ENCODE measurements around the gene ANKLE2. TPM values are rescaled to one million over a fixed set of nuclear protein-coding genes. Genes with fewer than 3 reads are reported as not detected.

The ANKLE2 gene
- total and polyA plus RNA-seq, 3 donors from 2014 or later = 103 to 204 (median 120) TPM

GRCh38 chr12:132735496-132735895 is 26.1 kb downstream of the ANKLE2 start:
- no peaks in the 10 kb centered on the region for H3K9me3 ChIP-seq
- intact Hi-C loops (cut with DNase I; ENCODE audit: low total_unique reads) = no loop called here
- H3K36me3 ChIP-seq (ENCODE audit: low read depth, missing control alignments) = no peaks in the 10 kb centered on the region
- no peaks in the 10 kb centered on the region for H3K4me1 ChIP-seq
- H3K4me3 ChIP-seq = no peak overlapping the region
- WGBS, 2 donors = 88 to 89% methylated on average over 19 to 20 of the region's 20 CpGs
- TF ChIP-seq POLR2A (IDR thresholded peaks at IDR 0.05) = no peak
- no peak for TF ChIP-seq CTCF (IDR thresholded peaks at IDR 0.05)
- H3K27ac ChIP-seq = no peak overlapping the region
- no peak for DNase-seq
- H3K27me3 ChIP-seq = no peaks in the 10 kb centered on the region

- 83 to 86% methylated on average over 10 of the region's 10 CpGs for WGBS, 2 donors
- DNase-seq = no peak
- Histone ChIP-seq H3K9me3 (no peaks in the 10 kb centered on the region), H3K4me1 (no peaks in the 10 kb centered on the region), H3K27ac (no peak overlapping the region), H3K36me3 (ENCODE audit: low read depth, missing control alignments) (no peaks in the 10 kb centered on the region), H3K4me3 (no peak overlapping the region), H3K27me3 (no peaks in the 10 kb centered on the region)
- no peak for TF ChIP-seq CTCF (IDR thresholded peaks at IDR 0.05)
- no peak for TF ChIP-seq POLR2A (IDR thresholded peaks at IDR 0.05)
- intact Hi-C loops (cut with DNase I; ENCODE audit: low total_unique reads) = no loop called here
Observed at GRCh38 chr12:132734206-132734605, 27.4 kb downstream of the ANKLE2 start.

GRCh38 chr12:132731574-132731973 is 30.1 kb downstream of the ANKLE2 start:
- DNase-seq = no peak
- 91 to 92% methylated on average over 17 of the region's 17 CpGs for WGBS, 2 donors
- Histone ChIP-seq H3K27ac (no peak overlapping the region), H3K27me3 (no peaks in the 10 kb centered on the region), H3K4me1 (no peaks in the 10 kb centered on the region), H3K36me3 (ENCODE audit: low read depth, missing control alignments) (no peaks in the 10 kb centered on the region), H3K4me3 (no peak overlapping the region), H3K9me3 (no peaks in the 10 kb centered on the region)
- intact Hi-C loops (cut with DNase I; ENCODE audit: low total_unique reads) = no loop called here
- TF ChIP-seq POLR2A (IDR thresholded peaks at IDR 0.05) (no peak), CTCF (IDR thresholded peaks at IDR 0.05) (no peak)

GRCh38 chr12:132730353-132730752 is 31.3 kb downstream of the ANKLE2 start:
- DNase-seq = no peak
- 86 to 94% methylated on average over 6 to 11 of the region's 11 CpGs for WGBS, 2 donors
- H3K4me3 ChIP-seq = no peak overlapping the region
- H3K4me1 ChIP-seq = no peaks in the 10 kb centered on the region
- no peaks in the 10 kb centered on the region for H3K9me3 ChIP-seq
- TF ChIP-seq CTCF (IDR thresholded peaks at IDR 0.05) (no peak), POLR2A (IDR thresholded peaks at IDR 0.05) (no peak)
- H3K36me3 ChIP-seq (ENCODE audit: low read depth, missing control alignments) = no peaks in the 10 kb centered on the region
- no peaks in the 10 kb centered on the region for H3K27me3 ChIP-seq
- no peak overlapping the region for H3K27ac ChIP-seq
- intact Hi-C loops (cut with DNase I; ENCODE audit: low total_unique reads) = no loop called here

GRCh38 chr12:132729541-132730320 is 31.9 kb downstream of the ANKLE2 start:
- Histone ChIP-seq H3K36me3 (ENCODE audit: low read depth, missing control alignments) (no peaks in the 10 kb centered on the region), H3K4me3 (no peak overlapping the region), H3K4me1 (no peaks in the 10 kb centered on the region), H3K9me3 (no peaks in the 10 kb centered on the region), H3K27me3 (no peaks in the 10 kb centered on the region), H3K27ac (no peak overlapping the region)
- intact Hi-C loops (cut with DNase I; ENCODE audit: low total_unique reads) = no loop called here
- no peak for DNase-seq
- 71 to 79% methylated on average over 24 of the region's 24 CpGs for WGBS, 2 donors
- TF ChIP-seq POLR2A (IDR thresholded peaks at IDR 0.05) = no peak
- TF ChIP-seq CTCF (IDR thresholded peaks at IDR 0.05) = no peak

All from testis (tissue), 3 donors.